ENCODE data around the gene MICALL2. TPM values are rescaled to one million over a fixed set of nuclear protein-coding genes. Genes with fewer than 3 reads are reported as not detected.
A peak's percentile ranks its signal among the peaks of the same experiment; 100 is the strongest.

The MICALL2 gene
- total RNA-seq, 4 donors from 2014 or later = 4.4 to 16.6 (median 9.3) TPM

GRCh38 chr7:1427064-1427657, 32.1 kb downstream of the MICALL2 start:
- TF ChIP-seq, protein P1, sequence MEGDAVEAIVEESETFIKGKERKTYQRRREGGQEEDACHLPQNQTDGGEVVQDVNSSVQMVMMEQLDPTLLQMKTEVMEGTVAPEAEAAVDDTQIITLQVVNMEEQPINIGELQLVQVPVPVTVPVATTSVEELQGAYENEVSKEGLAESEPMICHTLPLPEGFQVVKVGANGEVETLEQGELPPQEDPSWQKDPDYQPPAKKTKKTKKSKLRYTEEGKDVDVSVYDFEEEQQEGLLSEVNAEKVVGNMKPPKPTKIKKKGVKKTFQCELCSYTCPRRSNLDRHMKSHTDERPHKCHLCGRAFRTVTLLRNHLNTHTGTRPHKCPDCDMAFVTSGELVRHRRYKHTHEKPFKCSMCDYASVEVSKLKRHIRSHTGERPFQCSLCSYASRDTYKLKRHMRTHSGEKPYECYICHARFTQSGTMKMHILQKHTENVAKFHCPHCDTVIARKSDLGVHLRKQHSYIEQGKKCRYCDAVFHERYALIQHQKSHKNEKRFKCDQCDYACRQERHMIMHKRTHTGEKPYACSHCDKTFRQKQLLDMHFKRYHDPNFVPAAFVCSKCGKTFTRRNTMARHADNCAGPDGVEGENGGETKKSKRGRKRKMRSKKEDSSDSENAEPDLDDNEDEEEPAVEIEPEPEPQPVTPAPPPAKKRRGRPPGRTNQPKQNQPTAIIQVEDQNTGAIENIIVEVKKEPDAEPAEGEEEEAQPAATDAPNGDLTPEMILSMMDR (IDR thresholded peaks at IDR 0.05) = no peak
- no peak for DNase-seq (ENCODE audit: low spot score)
- ATAC-seq (ENCODE audit: low FRiP score) = no peak

- ATAC-seq (ENCODE audit: low FRiP score) (peak; percentile 34), DNase-seq (ENCODE audit: low spot score) (no peak)
- TF ChIP-seq, protein P1 (IDR thresholded peaks at IDR 0.05) = no peak
Measured at GRCh38 chr7:1426474-1426873, 32.8 kb downstream of the MICALL2 start.

GRCh38 chr7:1425292-1426136, 33.8 kb downstream of the MICALL2 start:
- TF ChIP-seq, protein P1 (IDR thresholded peaks at IDR 0.05) = no peak
- ATAC-seq (ENCODE audit: low FRiP score) = no peak
- DNase-seq (ENCODE audit: low spot score) = no peak

DNA sequence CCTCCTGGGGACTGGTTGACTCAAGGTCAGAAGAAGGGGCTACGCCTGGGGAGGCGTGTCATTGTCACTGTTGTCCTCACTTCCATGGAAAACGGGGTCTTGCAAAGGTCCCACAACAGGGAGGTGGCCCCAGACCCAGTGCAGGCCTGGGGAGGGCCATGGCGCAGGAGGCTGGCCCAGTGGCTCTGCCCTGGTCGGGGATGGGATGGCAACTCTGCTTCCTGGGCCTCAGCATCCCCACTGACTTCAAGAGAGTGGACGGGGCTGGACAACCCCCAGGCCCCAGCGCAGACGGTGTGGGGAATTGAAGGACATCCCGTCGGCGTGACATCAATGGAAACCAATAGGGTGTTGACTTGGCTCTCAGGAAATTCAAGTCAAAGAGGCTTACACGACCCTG, 35.2 kb downstream of the MICALL2 start:
- TF ChIP-seq, protein P1 (IDR thresholded peaks at IDR 0.05) = no peak
- DNase-seq (ENCODE audit: low spot score) = no peak
- ATAC-seq (ENCODE audit: low FRiP score) = no peak

DNA sequence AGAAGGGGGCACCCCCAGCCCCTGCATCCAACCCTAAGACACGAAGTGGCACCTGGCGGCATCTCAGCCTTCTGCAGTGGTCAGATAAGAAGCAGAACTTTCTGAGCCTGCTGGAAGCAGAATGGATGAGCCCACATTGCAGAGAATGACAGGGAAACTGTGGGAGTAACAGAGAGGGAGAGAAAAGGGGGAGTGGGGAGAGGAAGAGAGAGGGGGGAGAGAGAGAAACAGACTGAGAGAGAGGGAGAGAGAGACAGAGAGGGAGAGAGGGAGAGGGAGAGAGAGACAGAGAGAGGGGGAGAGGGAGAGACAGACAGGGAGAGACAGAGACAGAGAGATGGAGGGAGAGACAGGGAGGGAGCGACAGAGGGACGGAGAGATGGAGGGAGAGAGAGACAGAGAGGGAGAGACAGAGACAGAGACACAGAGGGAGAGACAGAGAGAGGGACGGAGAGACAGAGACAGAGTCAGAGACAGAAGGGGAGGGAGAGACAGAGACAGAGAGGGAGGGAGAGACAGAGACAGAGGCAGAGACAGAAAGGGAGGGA, 35.9 kb downstream of the MICALL2 start:
- ATAC-seq (ENCODE audit: low FRiP score) (no peak), DNase-seq (ENCODE audit: low spot score) (no peak)
- TF ChIP-seq, protein P1 (IDR thresholded peaks at IDR 0.05) = no peak

GRCh38 chr7:1422512-1423263, 36.6 kb downstream of the MICALL2 start:
- ATAC-seq (ENCODE audit: low FRiP score) (no peak), DNase-seq (ENCODE audit: low spot score) (no peak)
- TF ChIP-seq, protein P1 (IDR thresholded peaks at IDR 0.05) = no peak

Measured in omental fat pad (tissue), 4 donors.